Endothelial cell of umbilical vein (primary cell): Measurements from ENCODE around the gene TMEM170A.
"Not testable (repeated sequence)": the region's sequence is repeated elsewhere in the genome, so short reads cannot be mapped to it uniquely, and the experiment has no call there.

Experiments
- EZH2 ChIP-seq: IDR thresholded peaks from 2 replicates; pipeline ENCODE4 v1.6.1; 2012; ENCODE audit warnings: borderline replicate concordance, low read depth, mild to moderate bottlenecking, moderate library complexity, low read length, inconsistent platforms; ENCODE audit not compliant: severe bottlenecking
- FOS ChIP-seq: IDR thresholded peaks from 2 replicates; pipeline ENCODE4 v1.6.1; 2011; ENCODE audit warnings: mild to moderate bottlenecking, low read length, moderate library complexity, borderline replicate concordance; ENCODE audit not compliant: insufficient read depth
- POLR2A ChIP-seq: IDR thresholded peaks from 2 replicates; pipeline ENCODE4 v1.6.1; 2012; ENCODE audit warnings: low read depth, mild to moderate bottlenecking, control low read depth, low read length
- POLR2AphosphoS5 ChIP-seq: IDR thresholded peaks from 2 replicates; pipeline ENCODE4 v1.6.1; 2012; ENCODE audit warnings: low read depth, mild to moderate bottlenecking, control low read depth, low read length, moderate library complexity; ENCODE audit not compliant: insufficient read depth
- TF ChIP-seq, protein P1 (sequence below), 2 donors: IDR thresholded peaks; 1 replicate in 1 of 2; 2 replicates in 1 of 2; pipeline ENCODE4 v1.5.1; 2011; ENCODE audit warnings: low read length in 2 of 2, mild to moderate bottlenecking in 2 of 2, moderate library complexity in 2 of 2, control low read depth in 1 of 2, inconsistent platforms in 1 of 2, low read depth in 1 of 2; ENCODE audit not compliant: insufficient read depth in 1 of 2; ENCODE audit errors: extremely low read depth in 1 of 2
- TF ChIP-seq, protein P2 (sequence below): IDR thresholded peaks from 2 replicates; pipeline ENCODE4 v1.6.1; 2011; ENCODE audit not compliant: insufficient read depth, insufficient read length

DNA sequence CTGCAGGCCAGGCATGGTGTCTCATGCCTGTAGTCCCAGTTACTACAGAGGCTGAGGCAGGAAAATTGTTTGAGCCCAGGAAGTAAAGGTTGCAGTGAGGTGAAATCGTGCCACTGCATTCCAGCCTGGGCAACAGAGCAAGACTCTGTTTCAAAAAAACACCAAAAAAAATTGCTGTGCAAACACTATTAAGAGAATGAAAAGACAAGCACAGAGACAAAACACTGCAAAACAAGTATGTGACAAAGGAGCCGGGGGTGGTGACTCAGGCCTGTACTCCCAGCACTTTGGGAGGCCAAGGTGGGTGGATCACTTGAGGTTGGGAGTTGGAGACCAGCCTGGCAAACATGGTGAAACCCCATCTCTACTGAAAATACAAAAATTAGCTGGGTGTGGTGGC lies 38.0 kb downstream of the TMEM170A start:
- TF ChIP-seq, protein P1, sequence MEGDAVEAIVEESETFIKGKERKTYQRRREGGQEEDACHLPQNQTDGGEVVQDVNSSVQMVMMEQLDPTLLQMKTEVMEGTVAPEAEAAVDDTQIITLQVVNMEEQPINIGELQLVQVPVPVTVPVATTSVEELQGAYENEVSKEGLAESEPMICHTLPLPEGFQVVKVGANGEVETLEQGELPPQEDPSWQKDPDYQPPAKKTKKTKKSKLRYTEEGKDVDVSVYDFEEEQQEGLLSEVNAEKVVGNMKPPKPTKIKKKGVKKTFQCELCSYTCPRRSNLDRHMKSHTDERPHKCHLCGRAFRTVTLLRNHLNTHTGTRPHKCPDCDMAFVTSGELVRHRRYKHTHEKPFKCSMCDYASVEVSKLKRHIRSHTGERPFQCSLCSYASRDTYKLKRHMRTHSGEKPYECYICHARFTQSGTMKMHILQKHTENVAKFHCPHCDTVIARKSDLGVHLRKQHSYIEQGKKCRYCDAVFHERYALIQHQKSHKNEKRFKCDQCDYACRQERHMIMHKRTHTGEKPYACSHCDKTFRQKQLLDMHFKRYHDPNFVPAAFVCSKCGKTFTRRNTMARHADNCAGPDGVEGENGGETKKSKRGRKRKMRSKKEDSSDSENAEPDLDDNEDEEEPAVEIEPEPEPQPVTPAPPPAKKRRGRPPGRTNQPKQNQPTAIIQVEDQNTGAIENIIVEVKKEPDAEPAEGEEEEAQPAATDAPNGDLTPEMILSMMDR (IDR thresholded peaks at IDR 0.05; ENCODE audit: extremely low read depth in 1 of 2, insufficient read depth in 1 of 2, low read depth in 1 of 2, low read length in 2 of 2), result not testable (repeated sequence)
- not testable (repeated sequence) for TF ChIP-seq EZH2, FOS, POLR2A, POLR2AphosphoS5
- TF ChIP-seq, protein P2, sequence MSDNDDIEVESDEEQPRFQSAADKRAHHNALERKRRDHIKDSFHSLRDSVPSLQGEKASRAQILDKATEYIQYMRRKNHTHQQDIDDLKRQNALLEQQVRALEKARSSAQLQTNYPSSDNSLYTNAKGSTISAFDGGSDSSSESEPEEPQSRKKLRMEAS, result not testable (repeated sequence)
